Gastrocnemius medialis (tissue), 4 donors: Measurements from ENCODE around the gene SKAP2.

Experiments
- CTCF ChIP-seq, 5 experiments: fragments of 450-650 bp in 3 of 5; fragments of 200-600 bp in 2 of 5; sonication (generic) in 2 of 5; IDR thresholded peaks in 4 of 5; conservative IDR thresholded peaks in 1 of 5; 1 replicate in 4 of 5; 2 replicates in 1 of 5; pipeline ENCODE4 v1.5.1; 2016 to 2019; ENCODE audit warnings: antibody characterized with exemption in 5 of 5, mild to moderate bottlenecking in 3 of 5, moderate library complexity in 3 of 5
- POLR2A ChIP-seq, 2 donors: fragments of 450-650 bp; IDR thresholded peaks; one replicate each; pipeline ENCODE4 v1.6.1; 2017; ENCODE audit warnings: antibody characterized with exemption in 2 of 2, mild to moderate bottlenecking in 2 of 2, moderate library complexity in 2 of 2

DNA sequence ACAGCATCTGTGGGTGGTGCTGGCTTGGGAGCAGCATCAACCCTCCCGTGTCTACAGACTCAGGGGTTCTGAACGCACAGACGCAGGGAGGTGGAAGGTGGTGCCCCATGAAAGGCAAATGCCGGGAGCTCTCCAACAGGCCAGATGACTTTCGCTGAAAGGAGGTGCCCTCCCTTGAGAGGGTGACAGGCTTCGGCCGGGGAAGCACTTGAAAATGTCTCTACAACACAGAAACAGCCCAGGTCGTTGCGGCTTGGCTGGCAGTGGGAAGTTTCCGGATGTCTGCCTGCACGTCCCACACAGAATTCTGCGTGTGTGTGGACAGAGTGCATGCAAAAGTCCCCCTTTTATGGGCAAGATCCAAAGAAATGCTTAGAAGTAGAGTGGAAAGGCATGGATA lies 239.6 kb downstream of the SKAP2 start:
- TF ChIP-seq CTCF (IDR thresholded peaks at IDR 0.05 in 4 of 5, conservative IDR thresholded peaks at IDR 0.05 in 1 of 5): no peak
- no peak for TF ChIP-seq POLR2A (IDR thresholded peaks at IDR 0.05)
